Hepatic stellate cell (primary cell): ENCODE results near the gene SPTB.

Experiments used
- DNase-seq: peaks from one replicate; pipeline ENCODE4 v3.0.0; 2011; ENCODE audit warnings: low spot score

The SPTB gene

GRCh38 chr14:64850369-64851137, 29.2 kb downstream of the SPTB start:
- DNase-seq = no peak

- DNase-seq = no peak
Observed at GRCh38 chr14:64849940-64850339, 29.8 kb downstream of the SPTB start.

GRCh38 chr14:64848239-64848638, 31.5 kb downstream of the SPTB start:
- no peak for DNase-seq

- no peak for DNase-seq
Observed at GRCh38 chr14:64846319-64846718, 33.4 kb downstream of the SPTB start.

- no peak for DNase-seq
Observed at GRCh38 chr14:64845878-64846277, 33.8 kb downstream of the SPTB start.

GRCh38 chr14:64844969-64845536, 34.7 kb downstream of the SPTB start:
- no peak for DNase-seq

GRCh38 chr14:64844272-64844671, 35.4 kb downstream of the SPTB start:
- no peak for DNase-seq

- DNase-seq = no peak
Observed at GRCh38 chr14:64843548-64843947, 36.2 kb downstream of the SPTB start.

- no peak for DNase-seq
Observed at GRCh38 chr14:64841772-64842750, 37.6 kb downstream of the SPTB start.

GRCh38 chr14:64841121-64841651, 38.5 kb downstream of the SPTB start:
- no peak for DNase-seq

GRCh38 chr14:64838656-64839055, 41.1 kb downstream of the SPTB start:
- DNase-seq = no peak

GRCh38 chr14:64835431-64835830, 44.3 kb downstream of the SPTB start:
- DNase-seq = no peak

GRCh38 chr14:64834965-64835364, 44.7 kb downstream of the SPTB start:
- no peak for DNase-seq

- DNase-seq = no peak
Observed at GRCh38 chr14:64831419-64831818, 48.3 kb downstream of the SPTB start.

- DNase-seq = no peak
Observed at GRCh38 chr14:64830961-64831360, 48.7 kb downstream of the SPTB start.

GRCh38 chr14:64828071-64828470, 51.6 kb downstream of the SPTB start:
- DNase-seq = no peak

- no peak for DNase-seq
Observed at GRCh38 chr14:64826845-64827244, 52.9 kb downstream of the SPTB start.

GRCh38 chr14:64826333-64826732, 53.4 kb downstream of the SPTB start:
- DNase-seq = peak; percentile 46

- no peak for DNase-seq
Observed at GRCh38 chr14:64825509-64825908, 54.2 kb downstream of the SPTB start.

- no peak for DNase-seq
Observed at GRCh38 chr14:64825006-64825405, 54.7 kb downstream of the SPTB start.

- no peak for DNase-seq
Observed at GRCh38 chr14:64824471-64824870, 55.2 kb downstream of the SPTB start.

- peak; percentile 88 for DNase-seq
Observed at GRCh38 chr14:64823305-64823861, 56.3 kb downstream of the SPTB start.
